HepG2 (cell line): Measurements from ENCODE around the gene MPC1. TPM values are rescaled to one million over a fixed set of nuclear protein-coding genes. Genes with fewer than 3 reads are reported as not detected.

Experiments
- ATAC-seq: fragments of 200-7000 bp; cut with Tn5 transposase; 3 replicates; pipeline ENCODE4 v1.9.1; 2020; ENCODE audit warnings: mild to moderate bottlenecking, moderate library complexity
- BruUV-seq: library from RNA; stranded (reverse); fragments of 400-500 nt; replicated peaks from 2 replicates; lab custom pipeline; 2021; lab: Mats Ljungman, UMichigan
- CTCF ChIA-PET: fragments of 300-600 bp; formaldehyde crosslinking; extraction: SDS; loops from one replicate; lab custom pipeline; 2021; ENCODE audit warnings: low total read pairs, inconsistent platforms, low intra/inter-chr PET ratio; lab: Yijun Ruan, JAX
- POLR2A ChIA-PET: fragments of 350-600 bp; sonication (Branson Sonifier 250); formaldehyde crosslinking; loops from one replicate; lab custom pipeline; 2020; ENCODE audit warnings: antibody characterized with exemption, inconsistent platforms; lab: Yijun Ruan, JAX
- DNase-seq: peaks from one replicate; pipeline ENCODE4 v3.0.0-alpha.2; 2015; ENCODE audit warnings: low spot score
- FAIRE-seq: peaks from 3 replicates; lab custom pipeline; 2011; peaks lifted over from hg19 to GRCh38; lab: Jason Lieb, UNC
- H2AFZ ChIP-seq: one replicate; pipeline ENCODE4 v1.6.1; 2011; ENCODE audit warnings: low read length, inconsistent platforms
- H3K27ac ChIP-seq: fragments of 300-600 bp; 3 replicates; pipeline ENCODE4 v1.8.0; 2011; ENCODE audit warnings: mixed run types, mild to moderate bottlenecking, mixed read lengths, low read length, inconsistent platforms; ENCODE audit not compliant: insufficient read depth; ENCODE audit errors: extremely low read length
- H3K27me3 ChIP-seq, 2 experiments: fragments of 200-600 bp in 1 of 2; 2 replicates in 1 of 2; 3 replicates in 1 of 2; pipeline versions ENCODE4 v1.6.0 to v1.8.0; 2011; ENCODE audit warnings: low read length in 2 of 2, mild to moderate bottlenecking in 2 of 2, moderate library complexity in 2 of 2, inconsistent platforms in 1 of 2; ENCODE audit not compliant: insufficient read depth in 2 of 2, control insufficient read depth in 1 of 2
- H3K36me3 ChIP-seq, 2 experiments: fragments of 200-600 bp in 1 of 2; replicated peaks in 1 of 2; 2 replicates in 1 of 2; 3 replicates in 1 of 2; pipeline versions ENCODE4 v1.5.1 to v1.8.0; 2011; ENCODE audit warnings: low read length in 2 of 2, inconsistent platforms in 1 of 2; ENCODE audit not compliant: insufficient read depth in 2 of 2, control insufficient read depth in 1 of 2
- H3K4me1 ChIP-seq: 2 replicates; pipeline ENCODE4 v1.5.1; 2012; ENCODE audit warnings: low read length, inconsistent platforms; ENCODE audit not compliant: insufficient read depth
- H3K4me2 ChIP-seq: 2 replicates; pipeline ENCODE4 v1.6.0; 2011; ENCODE audit warnings: low read depth, low read length, inconsistent platforms
- H3K4me3 ChIP-seq, 3 experiments: fragments of 200-600 bp in 1 of 3; sonication (generic), shearing (Covaris generic) in 1 of 3; replicated peaks in 1 of 3; 2 replicates each; pipeline ENCODE4 v1.5.1; 2011 to 2016; ENCODE audit warnings: low read length in 3 of 3, inconsistent platforms in 2 of 3, low read depth in 2 of 3, mild to moderate bottlenecking in 2 of 3, control low read depth in 1 of 3, mixed read lengths in 1 of 3; ENCODE audit not compliant: insufficient read depth in 1 of 3
- H3K79me2 ChIP-seq: one replicate; pipeline ENCODE4 v1.6.1; 2011; ENCODE audit warnings: low read length, inconsistent platforms; ENCODE audit not compliant: insufficient read depth
- H3K9ac ChIP-seq: 2 replicates; pipeline ENCODE4 v1.6.0; 2011; ENCODE audit warnings: mild to moderate bottlenecking, low read depth, low read length, inconsistent platforms; ENCODE audit not compliant: insufficient read depth
- H3K9me3 ChIP-seq: 2 replicates; pipeline ENCODE4 v1.5.1; 2012; ENCODE audit warnings: mild to moderate bottlenecking, low read length
- H4K20me1 ChIP-seq: 2 replicates; pipeline ENCODE4 v1.6.0; 2011; ENCODE audit warnings: inconsistent platforms, mild to moderate bottlenecking, low read length, moderate library complexity; ENCODE audit not compliant: insufficient read depth
- BCL6 ChIP-seq: IDR thresholded peaks from 2 replicates; pipeline ENCODE4 v1.6.1; 2016; ENCODE audit warnings: missing genetic modification reagents, missing compliant biosample characterization
- HIVEP1 ChIP-seq: sonication (generic); formaldehyde crosslinking; IDR thresholded peaks from 2 replicates; pipeline ENCODE4 v1.4.0; 2020; ENCODE audit warnings: mild to moderate bottlenecking, missing genetic modification reagents
- MXD1 ChIP-seq: sonication (generic); formaldehyde crosslinking; IDR thresholded peaks from 2 replicates; pipeline ENCODE4 v1.4.0; 2020; ENCODE audit warnings: mild to moderate bottlenecking, missing genetic modification reagents
- MZF1 ChIP-seq: sonication (generic); formaldehyde crosslinking; IDR thresholded peaks from 2 replicates; pipeline ENCODE4 v1.8.1; 2023; ENCODE audit warnings: mild to moderate bottlenecking, missing genetic modification reagents, borderline replicate concordance
- REXO4 ChIP-seq: sonication (generic); formaldehyde crosslinking; IDR thresholded peaks from 2 replicates; pipeline ENCODE4 v1.8.0; 2022; ENCODE audit warnings: missing genetic modification reagents, mild to moderate bottlenecking, borderline replicate concordance
- RXRB ChIP-seq: IDR thresholded peaks from 2 replicates; pipeline ENCODE4 v1.6.1; 2016; ENCODE audit warnings: borderline replicate concordance, missing genetic modification reagents, missing compliant biosample characterization
- SKI ChIP-seq: fragments of 450-650 bp; IDR thresholded peaks from one replicate; pipeline ENCODE4 v1.6.1; 2018; ENCODE audit warnings: mild to moderate bottlenecking; ENCODE audit not compliant: partially characterized antibody
- TEAD3 ChIP-seq: optimal IDR thresholded peaks from 2 replicates; pipeline ENCODE3; 2016; ENCODE audit warnings: borderline replicate concordance
- TRIM24 ChIP-seq: sonication (generic); formaldehyde crosslinking; IDR thresholded peaks from 2 replicates; pipeline ENCODE4 v1.8.0; 2022; ENCODE audit warnings: mild to moderate bottlenecking, missing genetic modification reagents
- ZFAT ChIP-seq: sonication (generic); formaldehyde crosslinking; conservative IDR thresholded peaks from 2 replicates; pipeline ENCODE4 v1.8.1; 2023; ENCODE audit warnings: missing genetic modification reagents, inconsistent platforms
- ZNF136 ChIP-seq: sonication (generic); formaldehyde crosslinking; IDR thresholded peaks from 2 replicates; pipeline ENCODE4 v1.8.1; 2022; ENCODE audit warnings: low read depth, mild to moderate bottlenecking, moderate library complexity, missing genetic modification reagents
- ZNF337 ChIP-seq: sonication (generic); formaldehyde crosslinking; IDR thresholded peaks from 2 replicates; pipeline ENCODE4 v1.5.1; 2020; ENCODE audit warnings: missing genetic modification reagents, low read depth, mild to moderate bottlenecking, borderline replicate concordance
- ZNF652 ChIP-seq: IDR thresholded peaks from 2 replicates; pipeline ENCODE4 v1.6.1; 2016; ENCODE audit warnings: low read depth, borderline replicate concordance
- ZNF703 ChIP-seq: sonication (generic); formaldehyde crosslinking; IDR thresholded peaks from 2 replicates; pipeline ENCODE4 v1.5.1; 2020; ENCODE audit warnings: missing genetic modification reagents, mild to moderate bottlenecking, moderate library complexity, borderline replicate concordance
- ZNF776 ChIP-seq: sonication (generic); formaldehyde crosslinking; IDR thresholded peaks from 2 replicates; pipeline ENCODE4 v1.4.0; 2020; ENCODE audit warnings: mild to moderate bottlenecking, missing genetic modification reagents
- ZNF784 ChIP-seq: sonication (generic); formaldehyde crosslinking; IDR thresholded peaks from 2 replicates; pipeline ENCODE4 v1.5.1; 2020; ENCODE audit warnings: missing genetic modification reagents, mild to moderate bottlenecking, borderline replicate concordance
- ZNF83 ChIP-seq: sonication (generic); formaldehyde crosslinking; IDR thresholded peaks from 2 replicates; pipeline ENCODE4 v1.4.0; 2020; ENCODE audit warnings: missing genetic modification reagents, mild to moderate bottlenecking, borderline replicate concordance
- WGBS: methylation state at CpG from one replicate; pipeline ENCODE4 v1.1.6; 2017; ENCODE audit warnings: low lambda C conversion rate; 5-methylcytosine and 5-hydroxymethylcytosine counted together
- in situ Hi-C: cut with HindIII; loops from 2 replicates; pipeline ENCODE4 v1.10.0; 2017; ENCODE audit warnings: low pct_unique_long_range_greater_than_20kb; ENCODE audit not compliant: extremely low pct_ligation_motif_present
- intact Hi-C: fragments of 100-400 bp; cut with micrococcal nuclease; formaldehyde crosslinking; loops from one replicate; pipeline ENCODE4 v1.10.0; 2022; ENCODE audit not compliant: unreplicated experiment
- polyA plus RNA-seq, 8 experiments: library from polyadenylated mRNA; depleted of rRNA in 3 of 8; stranded (reverse) in 7 of 8; unstranded in 1 of 8; fragments of >200 nt; fragmentation: Illumina TruSeq in 4 of 8; extraction: Trizol in 4 of 8; gene quantifications; 2 replicates each; pipeline versions ENCODE4 v1.2.1 to v1.2.3, GENCODE V29; 2011 to 2016; ENCODE audit warnings: low read depth in 4 of 8, missing spikeins in 1 of 8, mixed read lengths in 1 of 8; ENCODE audit not compliant: insufficient read depth in 1 of 8
- total RNA-seq, 5 experiments: library from RNA; depleted of rRNA; stranded (reverse); fragments of >200 nt; fragmentation: Illumina TruSeq; extraction: Trizol; gene quantifications; 2 replicates each; pipeline ENCODE4 v1.2.3, GENCODE V29; 2016; ENCODE audit warnings: low read depth in 1 of 5

The MPC1 gene
- total and polyA plus RNA-seq, 2 of the 13 experiments (the other 11 are each of a cell fraction or from before 2014, with no cell fraction given), result 189 to 214 TPM

GRCh38 chr6:166417285-166417691, 34.5 kb upstream of the MPC1 start:
- ChIA-PET POLR2A (no interaction called here), CTCF (no interaction called here)
- Histone ChIP-seq H3K9me3 (no peaks in the 10 kb centered on the region), H3K36me3 (no peaks in the 10 kb centered on the region), H3K27me3 (peaks cover 2 to 18% of the 10 kb centered on the region in 2 experiments), H2AFZ (no peak overlapping the region), H3K4me2 (no peak overlapping the region), H4K20me1 (0 out of 2 replicates have a peak, but pooled peaks cover 4% of the 10 kb centered on the region), H3K27ac (no peak overlapping the region), H3K79me2 (no peaks in the 10 kb centered on the region), H3K9ac (no peak overlapping the region), H3K4me1 (peaks cover 21% of the 10 kb centered on the region), H3K4me3 (no peak overlapping the region)
- WGBS, result 39% methylated on average over 6 of the region's 6 CpGs
- FAIRE-seq (no peak), DNase-seq (no peak), ATAC-seq (no peak)
- BruUV-seq, result no TSS peak
- intact Hi-C loops, result no loop called here
- in situ Hi-C loops, result no loop called here
- TF ChIP-seq TRIM24 (CRISPR knock-in tag) (no peak), REXO4 (no peak), MZF1 (no peak), ZNF136 (CRISPR knock-in tag) (no peak), HIVEP1 (CRISPR knock-in tag) (no peak), ZNF703 (no peak), RXRB (no peak), ZNF337 (CRISPR knock-in tag) (no peak), ZFAT (CRISPR knock-in tag) (no peak), ZNF83 (no peak), ZNF776 (CRISPR knock-in tag) (no peak), BCL6 (CRISPR knock-in tag) (no peak), ZNF784 (CRISPR knock-in tag) (no peak), SKI (no peak), ZNF652 (no peak), TEAD3 (CRISPR knock-in tag) (no peak), MXD1 (CRISPR knock-in tag) (no peak)
